Skeletal muscle tissue (tissue), 4 donors: Measurements from ENCODE around the gene GOSR2. TPM values are rescaled to one million over a fixed set of nuclear protein-coding genes. Genes with fewer than 3 reads are reported as not detected.
"Not testable (repeated sequence)": the region's sequence is repeated elsewhere in the genome, so short reads cannot be mapped to it uniquely, and the experiment has no call there.

Experiments used
- H3K27ac ChIP-seq: one replicate; pipeline ENCODE4 v1.7.0; 2013; ENCODE audit warnings: mild to moderate bottlenecking, low read depth, low read length, inconsistent platforms
- H3K27me3 ChIP-seq, 3 donors: one replicate each; pipeline ENCODE4 v1.7.0; 2013; ENCODE audit warnings: low read length in 3 of 3; ENCODE audit not compliant: control insufficient read depth in 3 of 3, insufficient read depth in 3 of 3
- H3K36me3 ChIP-seq, 3 donors: one replicate each; pipeline ENCODE4 v1.7.0; 2013; ENCODE audit warnings: low read length in 3 of 3; ENCODE audit not compliant: control insufficient read depth in 3 of 3, insufficient read depth in 3 of 3
- H3K4me1 ChIP-seq, 3 donors: one replicate each; pipeline ENCODE4 v1.7.0; 2013; ENCODE audit warnings: low read length in 3 of 3, mild to moderate bottlenecking in 3 of 3; ENCODE audit not compliant: control insufficient read depth in 3 of 3, insufficient read depth in 3 of 3
- H3K4me3 ChIP-seq, 3 donors: one replicate each; pipeline ENCODE4 v1.7.0; 2013; ENCODE audit warnings: low read length in 3 of 3
- H3K9ac ChIP-seq, 3 donors: one replicate each; pipeline ENCODE4 v1.7.0; 2013; ENCODE audit warnings: low read length in 3 of 3, mild to moderate bottlenecking in 3 of 3, moderate library complexity in 2 of 3, low read depth in 1 of 3
- H3K9me3 ChIP-seq, 3 donors: one replicate each; pipeline ENCODE4 v1.7.0; 2013; ENCODE audit warnings: low read length in 3 of 3; ENCODE audit not compliant: control insufficient read depth in 3 of 3
- total RNA-seq: library from RNA; depleted of rRNA; stranded (reverse); fragments of >200 nt; gene quantifications from one replicate; pipeline ENCODE4 v1.2.3, GENCODE V29; 2014
- donor health status: Osteomylitis.

GOSR2 gene
- total RNA-seq, 1 donor from 2014 or later: 41.2 TPM

DNA sequence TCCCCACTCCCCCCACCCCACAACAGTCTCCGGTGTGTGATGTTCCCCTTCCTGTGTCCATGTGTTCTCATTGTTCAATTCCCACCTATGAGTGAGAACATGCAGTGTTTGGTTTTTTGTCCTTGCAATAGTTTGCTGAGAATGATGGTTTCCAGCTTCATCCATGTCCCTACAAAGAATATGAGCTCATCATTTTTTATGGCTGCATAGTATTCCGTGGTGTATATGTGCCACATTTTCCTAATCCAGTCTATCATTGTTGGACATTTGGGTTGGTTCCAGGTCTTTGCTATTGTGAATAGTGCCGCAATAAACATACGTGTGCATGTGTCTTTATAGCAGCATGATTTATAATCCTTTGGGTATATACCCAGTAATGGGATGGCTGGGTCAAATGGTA lies 30.2 kb downstream of the GOSR2 start:
- Histone ChIP-seq H3K36me3 (peaks cover 2 to 11% (median 10%) of the 10 kb centered on the region in 3 donors), H3K27me3 (peaks cover 9 to 33% (median 16%) of the 10 kb centered on the region in 3 donors)
- H3K27ac ChIP-seq, H3K4me3 ChIP-seq, H3K9me3 ChIP-seq, H3K4me1 ChIP-seq, H3K9ac ChIP-seq: not testable (repeated sequence)

DNA sequence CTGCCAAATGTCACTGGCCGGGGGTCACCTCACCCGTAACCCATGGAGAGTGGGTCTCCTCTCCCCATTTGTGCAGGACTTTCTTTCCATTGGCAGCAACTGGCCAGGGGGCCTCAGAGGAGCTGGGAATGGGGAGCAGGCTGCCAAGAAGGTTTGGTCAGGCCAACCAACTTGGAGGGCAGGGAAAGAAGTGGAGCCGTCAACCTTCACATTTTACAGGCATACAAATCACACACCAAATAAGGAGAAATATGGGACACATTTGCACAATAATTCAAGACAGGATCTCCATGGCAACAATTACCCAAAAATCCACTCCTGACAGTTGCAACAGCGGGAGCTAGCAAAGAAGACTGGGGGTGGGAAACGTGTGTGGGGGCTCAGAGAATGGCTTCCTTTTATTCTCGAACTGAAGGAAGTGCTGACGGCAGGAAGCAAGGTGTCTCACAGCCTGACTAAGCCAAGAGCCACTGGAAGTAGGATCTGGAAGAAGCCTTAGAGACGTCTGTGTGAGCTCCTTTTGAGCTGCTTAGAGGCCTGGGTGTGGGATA lies 35.2 kb downstream of the GOSR2 start:
- H3K9me3 ChIP-seq: peaks cover 0 to 2% (median 0%) of the 10 kb centered on the region in 3 donors
- peaks cover 0 to 10% (median 0%) of the 10 kb centered on the region in 3 donors for H3K27me3 ChIP-seq
- no peak overlapping the region for H3K27ac ChIP-seq
- no peak overlapping the region for H3K4me3 ChIP-seq
- H3K9ac ChIP-seq: no peak overlapping the region
- H3K4me1 ChIP-seq: no peaks in the 10 kb centered on the region
- no peaks in the 10 kb centered on the region for H3K36me3 ChIP-seq

DNA sequence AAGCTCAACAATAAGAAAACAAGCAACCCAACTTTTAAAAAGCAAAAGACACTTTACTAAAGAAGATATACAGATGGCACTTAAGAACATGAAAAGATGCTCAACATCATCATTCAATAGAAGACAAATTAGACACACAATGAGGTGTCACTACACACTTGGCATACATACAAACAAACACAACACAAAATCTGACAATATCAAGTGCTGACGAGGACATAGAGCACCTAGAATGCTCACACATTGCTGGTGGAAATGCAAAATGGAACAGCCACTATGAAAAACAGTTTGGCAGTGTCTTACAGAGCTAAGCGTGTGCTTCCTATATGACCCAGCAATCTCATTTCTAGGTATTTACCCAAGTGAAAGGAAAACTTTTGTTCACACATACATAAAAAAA lies 37.2 kb downstream of the GOSR2 start:
- H3K4me3 ChIP-seq: no peak overlapping the region
- H3K4me1 ChIP-seq: no peaks in the 10 kb centered on the region
- no peak overlapping the region for H3K27ac ChIP-seq
- no peaks in the 10 kb centered on the region for H3K36me3 ChIP-seq
- peaks cover 0 to 2% (median 0%) of the 10 kb centered on the region in 3 donors for H3K9me3 ChIP-seq
- H3K27me3 ChIP-seq: peaks cover 0 to 10% (median under 1%) of the 10 kb centered on the region in 3 donors
- H3K9ac ChIP-seq: no peak overlapping the region

DNA sequence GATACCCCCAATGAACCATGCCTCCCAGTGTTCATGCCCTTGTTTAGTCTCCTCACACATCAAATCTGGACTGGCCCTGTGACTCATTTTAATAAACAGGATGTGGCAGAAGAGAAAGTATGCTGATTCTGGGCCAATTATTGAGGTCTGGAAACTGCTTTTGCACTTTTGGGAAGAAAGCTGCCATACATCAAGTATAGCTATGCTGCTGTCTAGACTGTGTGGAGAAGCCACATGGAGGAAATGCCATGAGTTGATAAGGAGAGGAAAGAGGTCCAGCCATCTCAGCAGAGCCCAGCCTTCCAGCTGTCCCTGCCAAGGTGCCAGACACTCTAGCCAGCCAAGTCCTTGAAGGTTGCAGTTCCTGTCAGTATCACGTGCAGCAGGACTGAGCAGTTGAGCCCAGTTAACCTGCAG lies 39.4 kb downstream of the GOSR2 start:
- H3K27ac ChIP-seq: no peak overlapping the region
- no peak overlapping the region for H3K4me3 ChIP-seq
- H3K27me3 ChIP-seq: peaks cover 0 to 6% (median 4%) of the 10 kb centered on the region in 3 donors
- H3K4me1 ChIP-seq: no peaks in the 10 kb centered on the region
- H3K36me3 ChIP-seq: peaks cover 0 to 8% (median 7%) of the 10 kb centered on the region in 3 donors
- no peak overlapping the region for H3K9ac ChIP-seq
- H3K9me3 ChIP-seq: peaks cover 0 to 2% (median 0%) of the 10 kb centered on the region in 3 donors

DNA sequence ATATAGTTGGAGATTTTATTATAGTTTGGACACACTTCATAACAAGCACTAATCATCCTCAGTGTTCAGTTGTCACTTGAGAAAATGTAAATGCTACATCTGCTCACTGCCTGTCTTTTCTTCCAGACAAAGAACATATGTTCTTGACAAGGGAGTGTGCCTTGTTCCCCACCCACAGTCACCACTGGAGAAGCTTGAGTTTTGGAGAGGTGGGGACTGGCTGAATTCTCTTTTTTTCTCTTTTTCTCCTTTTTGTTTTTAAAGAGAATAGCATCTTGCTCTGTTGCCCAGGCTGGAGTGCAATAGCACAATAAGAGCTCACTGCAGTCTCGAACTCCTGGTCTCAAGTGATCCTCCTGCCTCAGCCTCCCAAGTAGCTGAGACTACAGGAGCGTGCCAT lies 40.6 kb downstream of the GOSR2 start:
- Histone ChIP-seq H3K36me3 (peaks cover 3 to 10% (median 10%) of the 10 kb centered on the region in 3 donors), H3K27me3 (peaks cover 0 to 6% (median 4%) of the 10 kb centered on the region in 3 donors), H3K9me3 (peaks cover 0 to 2% (median 0%) of the 10 kb centered on the region in 3 donors), H3K9ac (no peak overlapping the region), H3K4me3 (no peak overlapping the region), H3K4me1 (no peaks in the 10 kb centered on the region), H3K27ac (no peak overlapping the region)

DNA sequence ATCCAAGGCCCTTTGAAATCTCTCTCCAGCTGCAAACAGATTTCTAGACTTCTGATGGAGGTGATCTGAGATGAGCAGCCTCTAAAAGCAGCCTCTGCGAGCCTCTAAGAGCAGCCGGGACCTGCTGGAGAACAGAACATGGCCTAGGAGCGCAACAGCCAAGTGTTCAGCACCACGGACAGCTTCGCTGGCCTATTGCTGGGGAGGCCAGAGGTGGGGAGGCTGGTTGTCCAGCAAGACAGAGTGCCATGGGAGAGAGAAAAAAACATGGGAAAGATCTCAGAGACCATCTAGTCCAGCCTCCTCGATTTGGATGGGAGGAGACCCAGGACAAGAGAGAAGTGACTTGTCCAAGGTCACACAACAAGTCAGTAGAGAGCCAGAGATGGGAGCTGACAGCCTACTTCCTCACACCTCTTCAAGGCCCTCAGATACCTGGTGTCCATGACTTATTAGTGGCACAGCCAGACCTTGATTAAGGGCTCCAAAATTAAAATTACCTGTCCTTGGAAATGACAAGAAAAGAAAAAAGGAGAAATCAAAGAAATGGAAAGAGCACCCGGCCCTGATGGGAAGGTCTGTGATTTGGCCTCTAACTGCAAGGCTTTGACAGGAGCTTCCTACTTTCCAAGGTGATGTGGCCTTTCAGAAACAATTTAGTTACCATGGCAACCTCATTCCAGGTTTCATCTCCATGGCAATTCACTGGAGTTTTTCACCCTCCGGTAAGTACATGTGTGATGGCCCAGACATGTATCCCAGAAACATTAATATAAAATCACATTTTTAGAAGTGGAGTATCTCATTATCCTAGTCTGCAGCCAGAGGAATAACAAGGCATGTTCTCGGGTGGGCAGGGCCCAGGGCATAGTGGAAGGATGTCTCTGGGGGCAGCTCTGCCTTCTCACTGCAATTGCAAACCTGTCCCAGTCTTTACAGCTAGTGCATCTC lies 41.6 kb downstream of the GOSR2 start:
- Histone ChIP-seq H3K4me1 (no peaks in the 10 kb centered on the region), H3K9ac (no peak overlapping the region), H3K4me3 (no peak overlapping the region), H3K36me3 (peaks cover 3 to 13% (median 10%) of the 10 kb centered on the region in 3 donors), H3K9me3 (peaks cover 0 to 2% (median 0%) of the 10 kb centered on the region in 3 donors), H3K27me3 (peaks cover 0 to 4% (median 3%) of the 10 kb centered on the region in 3 donors), H3K27ac (no peak overlapping the region)

DNA sequence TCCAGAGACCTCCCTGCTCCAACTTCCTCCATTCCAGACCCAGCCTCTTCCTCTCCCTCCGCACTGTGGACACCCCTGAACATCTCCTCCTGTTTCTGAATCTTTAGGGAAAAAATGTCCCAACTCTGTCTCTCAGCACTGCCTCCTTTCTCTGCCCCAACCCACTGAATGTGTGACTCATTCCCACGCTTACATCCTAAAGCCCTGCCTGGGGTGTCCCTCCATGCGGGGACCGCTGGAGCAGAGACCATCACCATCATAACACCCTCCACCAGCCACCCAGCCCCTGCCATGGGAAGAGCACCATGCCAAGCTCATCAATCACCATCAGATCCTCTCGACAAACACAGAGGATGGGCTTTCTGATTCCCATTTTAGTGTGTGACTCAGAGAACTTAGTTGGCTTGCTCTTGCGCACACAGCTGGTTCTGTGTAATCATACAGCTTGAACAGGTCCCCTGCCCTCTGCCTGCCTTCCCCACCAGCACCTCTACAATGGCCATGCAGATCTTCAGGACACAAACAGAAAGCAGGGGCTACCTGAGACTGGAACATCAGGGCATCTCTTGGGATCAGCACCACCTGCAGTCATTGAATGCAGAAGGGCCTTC lies 45.4 kb downstream of the GOSR2 start:
- Histone ChIP-seq H3K9me3 (no peaks in the 10 kb centered on the region), H3K36me3 (peaks cover 3 to 13% (median 10%) of the 10 kb centered on the region in 3 donors), H3K27ac (no peak overlapping the region), H3K27me3 (peaks cover 0 to 4% (median 0%) of the 10 kb centered on the region in 3 donors), H3K4me1 (peaks cover 0 to 5% (median 0%) of the 10 kb centered on the region in 3 donors), H3K9ac (no peak overlapping the region), H3K4me3 (no peak overlapping the region)

DNA sequence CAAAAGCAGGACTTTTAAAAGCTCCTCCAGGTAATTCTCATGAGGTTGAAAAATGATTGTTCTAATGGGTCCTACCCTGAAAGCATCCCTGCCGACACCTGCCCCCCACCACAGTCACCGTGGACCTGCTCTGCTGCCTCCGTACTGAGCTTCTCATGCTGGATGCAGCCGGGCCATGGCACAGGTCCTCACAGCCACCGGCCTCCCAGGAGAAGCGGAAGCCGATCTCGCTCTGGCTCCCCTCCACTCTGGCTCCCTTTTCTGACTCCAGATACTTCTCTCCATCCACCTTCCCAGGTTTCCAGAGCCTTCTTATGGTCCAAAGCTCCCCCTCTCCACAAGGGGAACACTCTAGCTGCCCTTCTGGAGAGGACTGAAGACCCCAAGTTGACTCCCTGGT lies 45.9 kb downstream of the GOSR2 start:
- H3K36me3 ChIP-seq: peaks cover 3 to 13% (median 10%) of the 10 kb centered on the region in 3 donors
- no peaks in the 10 kb centered on the region for H3K9me3 ChIP-seq
- H3K4me3 ChIP-seq: no peak overlapping the region
- peaks cover 0 to 4% (median 0%) of the 10 kb centered on the region in 3 donors for H3K27me3 ChIP-seq
- peaks cover 0 to 5% (median 0%) of the 10 kb centered on the region in 3 donors for H3K4me1 ChIP-seq
- H3K9ac ChIP-seq: no peak overlapping the region
- H3K27ac ChIP-seq: no peak overlapping the region

DNA sequence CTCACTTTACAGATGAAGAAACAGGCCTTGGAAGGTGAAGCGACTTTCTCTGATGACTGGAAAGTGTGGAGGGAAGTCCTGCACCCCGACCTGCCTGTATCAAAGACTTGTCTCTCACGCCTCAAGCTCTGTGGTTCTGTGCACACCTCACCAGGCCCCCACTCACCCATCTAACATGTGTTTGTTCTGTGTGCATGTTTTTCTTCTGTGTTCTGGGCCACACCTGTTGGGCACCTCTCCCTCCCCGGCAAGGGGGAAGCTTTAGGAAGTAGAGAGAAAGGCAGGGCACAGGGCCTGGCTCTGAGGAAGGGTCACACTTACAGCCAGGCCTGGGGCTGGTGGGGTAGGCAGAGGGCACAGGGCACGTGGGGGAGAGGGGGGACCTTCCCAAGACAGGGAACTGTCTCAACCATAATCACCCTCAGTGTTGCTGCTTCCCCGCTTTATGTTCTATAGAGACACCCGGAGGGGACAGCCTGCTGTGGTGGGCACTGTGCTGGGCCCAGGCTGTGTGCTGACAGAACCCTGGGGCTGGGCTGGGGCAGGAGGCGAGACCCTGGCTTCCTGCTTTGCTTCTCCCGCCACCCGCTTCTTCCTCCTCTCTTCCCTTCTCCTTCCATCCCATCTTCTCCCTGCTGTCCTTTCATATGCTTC lies 48.8 kb downstream of the GOSR2 start:
- Histone ChIP-seq H3K4me3 (no peak overlapping the region), H3K27me3 (peaks cover 0 to 4% (median 3%) of the 10 kb centered on the region in 3 donors), H3K9me3 (no peaks in the 10 kb centered on the region), H3K9ac (no peak overlapping the region), H3K36me3 (peaks cover 2 to 11% (median 3%) of the 10 kb centered on the region in 3 donors), H3K27ac (no peak overlapping the region), H3K4me1 (peaks cover 0 to 5% (median 0%) of the 10 kb centered on the region in 3 donors)
